VCaP (cell line): ENCODE results near the gene SND1.

ENCODE experiments used
- H3K27ac ChIP-seq: fragments of 450-650 bp; 2 replicates; pipeline ENCODE4 v1.5.1; 2017
- TF ChIP-seq, protein P1 (sequence below): fragments of 450-650 bp; conservative IDR thresholded peaks from 2 replicates; pipeline ENCODE4 v1.5.1; 2017; ENCODE audit warnings: mild to moderate bottlenecking, moderate library complexity

SND1 gene

GRCh38 chr7:127619681-127620405, 32.2 kb upstream of the SND1 start:
- TF ChIP-seq, protein P1, sequence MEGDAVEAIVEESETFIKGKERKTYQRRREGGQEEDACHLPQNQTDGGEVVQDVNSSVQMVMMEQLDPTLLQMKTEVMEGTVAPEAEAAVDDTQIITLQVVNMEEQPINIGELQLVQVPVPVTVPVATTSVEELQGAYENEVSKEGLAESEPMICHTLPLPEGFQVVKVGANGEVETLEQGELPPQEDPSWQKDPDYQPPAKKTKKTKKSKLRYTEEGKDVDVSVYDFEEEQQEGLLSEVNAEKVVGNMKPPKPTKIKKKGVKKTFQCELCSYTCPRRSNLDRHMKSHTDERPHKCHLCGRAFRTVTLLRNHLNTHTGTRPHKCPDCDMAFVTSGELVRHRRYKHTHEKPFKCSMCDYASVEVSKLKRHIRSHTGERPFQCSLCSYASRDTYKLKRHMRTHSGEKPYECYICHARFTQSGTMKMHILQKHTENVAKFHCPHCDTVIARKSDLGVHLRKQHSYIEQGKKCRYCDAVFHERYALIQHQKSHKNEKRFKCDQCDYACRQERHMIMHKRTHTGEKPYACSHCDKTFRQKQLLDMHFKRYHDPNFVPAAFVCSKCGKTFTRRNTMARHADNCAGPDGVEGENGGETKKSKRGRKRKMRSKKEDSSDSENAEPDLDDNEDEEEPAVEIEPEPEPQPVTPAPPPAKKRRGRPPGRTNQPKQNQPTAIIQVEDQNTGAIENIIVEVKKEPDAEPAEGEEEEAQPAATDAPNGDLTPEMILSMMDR = no peak
- no peak overlapping the region for H3K27ac ChIP-seq

- H3K27ac ChIP-seq = no peak overlapping the region
- TF ChIP-seq, protein P1 = no peak
These were observed 31.4 kb upstream of the SND1 start for GRCh38 chr7:127620406-127621233.

DNA sequence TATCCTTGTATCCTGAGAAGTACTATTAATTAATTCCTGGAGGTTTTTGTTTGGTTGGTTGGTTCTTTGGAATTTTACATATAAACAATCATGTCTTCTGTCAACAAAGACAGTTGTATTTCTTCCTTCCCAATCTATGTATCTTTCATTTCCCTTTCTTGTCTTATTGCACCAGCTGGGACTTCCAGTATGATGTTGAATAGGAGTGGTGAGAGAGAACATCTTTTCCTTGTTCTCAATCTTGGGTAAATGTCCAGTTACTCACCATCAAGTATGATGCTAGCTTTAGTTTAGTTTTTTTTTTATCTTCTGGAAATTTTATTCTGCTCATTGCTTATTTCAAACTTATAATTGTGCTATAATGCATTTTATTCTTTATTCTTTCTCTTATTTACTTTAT, 26.7 kb upstream of the SND1 start:
- TF ChIP-seq, protein P1 = no peak
- no peak overlapping the region for H3K27ac ChIP-seq

- H3K27ac ChIP-seq = no peak overlapping the region
- TF ChIP-seq, protein P1 = no peak
These were observed 23.5 kb upstream of the SND1 start for GRCh38 chr7:127628445-127628844.

DNA sequence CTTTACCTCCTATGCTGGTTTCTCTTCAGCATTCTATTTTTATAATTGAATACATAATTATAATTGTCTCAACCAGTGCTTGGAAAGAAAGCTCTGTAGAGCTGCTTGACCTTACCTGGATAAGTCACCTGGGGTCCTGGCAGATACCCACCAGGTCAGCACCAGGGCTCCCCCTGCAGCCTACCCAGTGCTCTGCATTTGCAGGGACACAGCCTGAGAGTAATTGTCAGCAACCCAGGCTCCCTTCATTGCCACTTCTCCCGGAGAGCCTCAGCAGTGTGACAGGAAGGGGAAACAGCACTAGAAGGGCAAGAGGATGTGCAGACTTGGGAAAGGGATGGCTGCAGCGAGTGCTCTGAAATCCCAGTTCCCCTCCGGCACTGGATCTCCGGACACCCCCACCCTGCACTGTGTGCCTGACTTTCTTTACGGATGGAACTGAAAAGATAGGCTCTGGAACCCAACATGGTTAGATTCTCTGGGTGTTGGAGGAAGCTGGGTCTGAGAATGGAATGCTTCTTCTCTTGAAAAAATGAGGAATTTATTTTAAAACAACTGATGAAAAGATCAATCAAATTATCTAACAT, 22.6 kb upstream of the SND1 start:
- TF ChIP-seq, protein P1 = peak; percentile 74
- H3K27ac ChIP-seq = no peak overlapping the region

- TF ChIP-seq, protein P1 = no peak
- no peak overlapping the region for H3K27ac ChIP-seq
These were observed 19.6 kb upstream of the SND1 start for GRCh38 chr7:127632276-127632910.
